ENCODE results near the gene FMO3.

- TF ChIP-seq CTCF (IDR thresholded peaks at IDR 0.05) (no peak), POLR2A (IDR thresholded peaks at IDR 0.05) (no peak)
These were observed 28.9 kb downstream of the FMO3 start for GRCh38 chr1:171119648-171120047.
